ENCODE data around the gene MYOF.

- no peak for TF ChIP-seq CTCF (IDR thresholded peaks at IDR 0.05)
- no peak for TF ChIP-seq POLR2A (IDR thresholded peaks at IDR 0.05)
Observed at GRCh38 chr10:93451244-93451947, 30.7 kb downstream of the MYOF start.
